Caco-2 (cell line): Measurements from ENCODE around the gene UGT1A8. TPM values are rescaled to one million over a fixed set of nuclear protein-coding genes. Genes with fewer than 3 reads are reported as not detected.
"Not testable (repeated sequence)": the region's sequence is repeated elsewhere in the genome, so short reads cannot be mapped to it uniquely, and the experiment has no call there.

Experiments
- BruUV-seq: library from RNA; stranded (reverse); fragments of 400-500 nt; replicated peaks from 2 replicates; lab custom pipeline; 2021; lab: Mats Ljungman, UMichigan
- CTCF ChIA-PET: fragments of 300-600 bp; sonication (Branson Sonifier 250); formaldehyde crosslinking; loops from one replicate; lab custom pipeline; 2022; ENCODE audit warnings: antibody characterized with exemption; lab: Charles Lee
- POLR2A ChIA-PET: fragments of 300-600 bp; sonication (Branson Sonifier 250); formaldehyde crosslinking; loops from one replicate; lab custom pipeline; 2022; ENCODE audit warnings: antibody characterized with exemption; lab: Charles Lee
- DNase-seq, 2 experiments: peaks; one replicate each; pipeline versions ENCODE4 v3.0.0 to v3.0.0-alpha.2; 2020 to 2022
- H3K27me3 ChIP-seq: replicated peaks from 2 replicates; pipeline ENCODE4 v1.6.0; 2011; ENCODE audit warnings: low read length; ENCODE audit not compliant: control insufficient read depth, insufficient read depth
- H3K36me3 ChIP-seq: 2 replicates; pipeline ENCODE4 v1.5.1; 2011; ENCODE audit warnings: low read length; ENCODE audit not compliant: control insufficient read depth, insufficient read depth
- H3K4me1 ChIP-seq: fragments of 250-450 bp; sonication (Bioruptor Pico); 2 replicates; pipeline ENCODE4 v1.5.1; 2020; ENCODE audit warnings: mild to moderate bottlenecking
- H3K4me3 ChIP-seq: 2 replicates; pipeline ENCODE4 v1.5.1; 2011; ENCODE audit warnings: low read depth, mild to moderate bottlenecking, control low read depth, low read length
- H3K9me3 ChIP-seq: fragments of 250-450 bp; sonication (Bioruptor Pico); 2 replicates; pipeline ENCODE4 v1.5.1; 2020; ENCODE audit warnings: mild to moderate bottlenecking, moderate library complexity
- H3K27ac Mint-ChIP-seq: one replicate; pipeline ENCODE4 v1.8.0; 2022; ENCODE audit warnings: mixed read lengths; ENCODE audit not compliant: unreplicated experiment
- H3K27me3 Mint-ChIP-seq: one replicate; pipeline ENCODE4 v1.8.0; 2022; ENCODE audit warnings: mixed read lengths; ENCODE audit not compliant: insufficient read depth, unreplicated experiment
- H3K36me3 Mint-ChIP-seq: one replicate; pipeline ENCODE4 v1.8.0; 2022; ENCODE audit warnings: mild to moderate bottlenecking, mixed read lengths; ENCODE audit not compliant: insufficient read depth, unreplicated experiment
- H3K4me1 Mint-ChIP-seq: one replicate; pipeline ENCODE4 v1.8.0; 2022; ENCODE audit warnings: low read depth, mixed read lengths; ENCODE audit not compliant: unreplicated experiment
- H3K4me3 Mint-ChIP-seq: one replicate; pipeline ENCODE4 v1.8.0; 2022; ENCODE audit warnings: mild to moderate bottlenecking, moderate library complexity, mixed read lengths; ENCODE audit not compliant: unreplicated experiment
- H3K9me3 Mint-ChIP-seq: one replicate; pipeline ENCODE4 v1.8.0; 2022; ENCODE audit warnings: mixed read lengths; ENCODE audit not compliant: unreplicated experiment
- CTCF ChIP-seq, 2 experiments: fragments of 200-600 bp in 1 of 2; IDR thresholded peaks; 1 replicate in 1 of 2; 2 replicates in 1 of 2; pipeline versions ENCODE4 v1.5.1 to v1.8.0; 2011 to 2022; ENCODE audit warnings: antibody characterized with exemption in 1 of 2, control low read depth in 1 of 2, inconsistent platforms in 1 of 2, low read depth in 1 of 2, low read length in 1 of 2, mild to moderate bottlenecking in 1 of 2, moderate library complexity in 1 of 2; ENCODE audit not compliant: insufficient read depth in 1 of 2, severe bottlenecking in 1 of 2, unreplicated experiment in 1 of 2
- intact Hi-C: fragments of 100-400 bp; cut with micrococcal nuclease; formaldehyde crosslinking; loops from one replicate; pipeline ENCODE4 v1.10.0; 2022; ENCODE audit not compliant: unreplicated experiment
- total RNA-seq: library from RNA; stranded (reverse); gene quantifications from 2 replicates; pipeline ENCODE4 v1.2.3, GENCODE V29; 2022

UGT1A8 gene
- total RNA-seq, 1 experiment from 2014 or later = 0.50 TPM

GRCh38 chr2:233728723-233729301, 111.4 kb downstream of the UGT1A8 start, which contains the start of gene UGT1A3:
UGT1A3 (plus strand) TSS chr2:233729042; CDS start chr2:233729127, 85 bp downstream.
- H3K4me3 ChIP-seq = no peak within 1 kb of the TSS
- H3K27ac Mint-ChIP-seq = peak within 1 kb of the TSS; percentile 34
- peaks cover 6% of the 10 kb centered on the region for H3K4me1 Mint-ChIP-seq
- H3K4me3 Mint-ChIP-seq = no peak within 1 kb of the TSS
- POLR2A ChIA-PET = no interaction called here
- H3K9me3 ChIP-seq = no peaks in the 10 kb centered on the region
- no peaks in the 10 kb centered on the region for H3K4me1 ChIP-seq
- no peaks in the 10 kb centered on the region for H3K9me3 Mint-ChIP-seq
- H3K36me3 Mint-ChIP-seq = peaks cover 6% of the 10 kb centered on the region
- H3K27me3 ChIP-seq = no peaks in the 10 kb centered on the region
- no peaks in the 10 kb centered on the region for H3K36me3 ChIP-seq
- TF ChIP-seq CTCF (IDR thresholded peaks at IDR 0.05; ENCODE audit: insufficient read depth in 1 of 2, low read depth in 1 of 2, low read length in 1 of 2, severe bottlenecking in 1 of 2, unreplicated experiment in 1 of 2) = no peak
- CTCF ChIA-PET = no interaction called here
- H3K27me3 Mint-ChIP-seq = no peaks in the 10 kb centered on the region
- intact Hi-C loops = no loop called here
- BruUV-seq = no TSS peak
- no peak for DNase-seq

GRCh38 chr2:233736868-233737653, 119.6 kb downstream of the UGT1A8 start:
- H3K4me3 ChIP-seq, H3K27me3 Mint-ChIP-seq, H3K4me3 Mint-ChIP-seq, H3K27me3 ChIP-seq, H3K36me3 ChIP-seq, intact Hi-C loops, DNase-seq, H3K27ac Mint-ChIP-seq, CTCF ChIA-PET, BruUV-seq, H3K4me1 ChIP-seq, POLR2A ChIA-PET, H3K9me3 ChIP-seq: not testable (repeated sequence)
- Mint-ChIP-seq H3K4me1 (peaks cover 22% of the 10 kb centered on the region), H3K9me3 (peaks cover 15% of the 10 kb centered on the region), H3K36me3 (peaks cover 19% of the 10 kb centered on the region)

GRCh38 chr2:233740870-233741269, 123.4 kb downstream of the UGT1A8 start:
- DNase-seq = no peak
- CTCF ChIA-PET = no interaction called here
- Mint-ChIP-seq H3K4me3 (no peak overlapping the region), H3K4me1 (peaks cover 20% of the 10 kb centered on the region), H3K27me3 (no peaks in the 10 kb centered on the region), H3K9me3 (peaks cover 15% of the 10 kb centered on the region), H3K36me3 (peaks cover 19% of the 10 kb centered on the region), H3K27ac (no peak overlapping the region)
- Histone ChIP-seq H3K9me3 (no peaks in the 10 kb centered on the region), H3K4me3 (no peak overlapping the region), H3K27me3 (no peaks in the 10 kb centered on the region), H3K4me1 (no peaks in the 10 kb centered on the region), H3K36me3 (no peaks in the 10 kb centered on the region)
- no TSS peak for BruUV-seq
- no peak for TF ChIP-seq CTCF (IDR thresholded peaks at IDR 0.05; ENCODE audit: insufficient read depth in 1 of 2, low read depth in 1 of 2, low read length in 1 of 2, severe bottlenecking in 1 of 2, unreplicated experiment in 1 of 2)
- intact Hi-C loops = no loop called here
- POLR2A ChIA-PET = no interaction called here
